Measurements from ENCODE around the gene TRPM2.

DNA sequence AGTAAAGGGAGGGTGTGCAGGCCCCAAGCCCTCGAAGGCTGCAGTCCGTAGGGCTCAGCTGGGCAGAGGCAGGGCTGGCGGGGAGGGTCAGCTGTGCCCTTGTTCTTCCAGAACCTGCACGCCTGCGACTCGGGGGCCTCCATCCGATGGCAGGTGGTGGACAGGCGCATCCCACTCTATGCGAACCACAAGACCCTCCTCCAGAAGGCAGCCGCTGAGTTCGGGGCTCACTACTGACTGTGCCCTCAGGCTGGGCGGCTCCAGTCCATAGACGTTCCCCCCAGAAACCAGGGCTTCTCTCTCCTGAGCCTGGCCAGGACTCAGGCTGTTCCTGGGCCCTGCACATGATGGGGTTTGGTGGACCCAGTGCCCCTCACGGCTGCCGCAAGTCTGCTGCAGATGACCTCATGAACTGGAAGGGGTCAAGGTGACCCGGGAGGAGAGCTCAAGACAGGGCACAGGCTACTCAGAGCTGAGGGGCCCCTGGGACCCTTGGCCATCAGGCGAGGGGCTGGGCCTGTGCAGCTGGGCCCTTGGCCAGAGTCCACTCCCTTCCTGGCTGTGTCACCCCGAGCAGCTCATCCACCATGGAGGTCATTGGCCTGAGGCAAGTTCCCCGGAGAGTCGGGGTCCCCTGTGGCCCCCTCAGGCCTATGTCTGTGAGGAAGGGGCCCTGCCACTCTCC lies 88.3 kb downstream of the TRPM2 start:
- TF ChIP-seq FOS (IDR thresholded peaks at IDR 0.05; ENCODE audit: borderline replicate concordance, insufficient read depth, low read length): no peak
- TF ChIP-seq, protein P1, sequence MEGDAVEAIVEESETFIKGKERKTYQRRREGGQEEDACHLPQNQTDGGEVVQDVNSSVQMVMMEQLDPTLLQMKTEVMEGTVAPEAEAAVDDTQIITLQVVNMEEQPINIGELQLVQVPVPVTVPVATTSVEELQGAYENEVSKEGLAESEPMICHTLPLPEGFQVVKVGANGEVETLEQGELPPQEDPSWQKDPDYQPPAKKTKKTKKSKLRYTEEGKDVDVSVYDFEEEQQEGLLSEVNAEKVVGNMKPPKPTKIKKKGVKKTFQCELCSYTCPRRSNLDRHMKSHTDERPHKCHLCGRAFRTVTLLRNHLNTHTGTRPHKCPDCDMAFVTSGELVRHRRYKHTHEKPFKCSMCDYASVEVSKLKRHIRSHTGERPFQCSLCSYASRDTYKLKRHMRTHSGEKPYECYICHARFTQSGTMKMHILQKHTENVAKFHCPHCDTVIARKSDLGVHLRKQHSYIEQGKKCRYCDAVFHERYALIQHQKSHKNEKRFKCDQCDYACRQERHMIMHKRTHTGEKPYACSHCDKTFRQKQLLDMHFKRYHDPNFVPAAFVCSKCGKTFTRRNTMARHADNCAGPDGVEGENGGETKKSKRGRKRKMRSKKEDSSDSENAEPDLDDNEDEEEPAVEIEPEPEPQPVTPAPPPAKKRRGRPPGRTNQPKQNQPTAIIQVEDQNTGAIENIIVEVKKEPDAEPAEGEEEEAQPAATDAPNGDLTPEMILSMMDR (IDR thresholded peaks at IDR 0.05; ENCODE audit: extremely low read depth in 1 of 2, insufficient read depth in 1 of 2, low read depth in 1 of 2, low read length in 2 of 2): no peak
- TF ChIP-seq POLR2A (IDR thresholded peaks at IDR 0.05; ENCODE audit: low read depth, low read length): no peak
- TF ChIP-seq MYC (IDR thresholded peaks at IDR 0.05; ENCODE audit: low read depth, low read length): no peak
- no peak for TF ChIP-seq EZH2 (IDR thresholded peaks at IDR 0.05; ENCODE audit: borderline replicate concordance, low read depth, low read length, severe bottlenecking)

Data from endothelial cell of umbilical vein (primary cell).